RWPE1 (cell line): ENCODE results near the gene MLLT6.

Source experiments
- CTCF ChIA-PET: fragments of 350-600 bp; sonication (Branson Sonifier 250); formaldehyde crosslinking; extraction: SDS; loops from one replicate; lab custom pipeline; 2021; lab: Yijun Ruan, JAX
- POLR2A ChIA-PET: fragments of 400-600 bp; formaldehyde crosslinking; extraction: SDS; loops from one replicate; lab custom pipeline; 2020; ENCODE audit warnings: antibody characterized with exemption; ENCODE audit not compliant: low non-redundant PET; lab: Yijun Ruan, JAX
- DNase-seq: peaks from one replicate; pipeline ENCODE4 v3.0.0; 2012; ENCODE audit warnings: low spot score
- H3K27ac ChIP-seq: fragments of 450-650 bp; 2 replicates; pipeline ENCODE4 v1.5.1; 2017
- TF ChIP-seq, protein P1 (sequence below): fragments of 450-650 bp; conservative IDR thresholded peaks from 2 replicates; pipeline ENCODE4 v1.5.1; 2017; ENCODE audit warnings: low read depth, mild to moderate bottlenecking

MLLT6 gene

DNA sequence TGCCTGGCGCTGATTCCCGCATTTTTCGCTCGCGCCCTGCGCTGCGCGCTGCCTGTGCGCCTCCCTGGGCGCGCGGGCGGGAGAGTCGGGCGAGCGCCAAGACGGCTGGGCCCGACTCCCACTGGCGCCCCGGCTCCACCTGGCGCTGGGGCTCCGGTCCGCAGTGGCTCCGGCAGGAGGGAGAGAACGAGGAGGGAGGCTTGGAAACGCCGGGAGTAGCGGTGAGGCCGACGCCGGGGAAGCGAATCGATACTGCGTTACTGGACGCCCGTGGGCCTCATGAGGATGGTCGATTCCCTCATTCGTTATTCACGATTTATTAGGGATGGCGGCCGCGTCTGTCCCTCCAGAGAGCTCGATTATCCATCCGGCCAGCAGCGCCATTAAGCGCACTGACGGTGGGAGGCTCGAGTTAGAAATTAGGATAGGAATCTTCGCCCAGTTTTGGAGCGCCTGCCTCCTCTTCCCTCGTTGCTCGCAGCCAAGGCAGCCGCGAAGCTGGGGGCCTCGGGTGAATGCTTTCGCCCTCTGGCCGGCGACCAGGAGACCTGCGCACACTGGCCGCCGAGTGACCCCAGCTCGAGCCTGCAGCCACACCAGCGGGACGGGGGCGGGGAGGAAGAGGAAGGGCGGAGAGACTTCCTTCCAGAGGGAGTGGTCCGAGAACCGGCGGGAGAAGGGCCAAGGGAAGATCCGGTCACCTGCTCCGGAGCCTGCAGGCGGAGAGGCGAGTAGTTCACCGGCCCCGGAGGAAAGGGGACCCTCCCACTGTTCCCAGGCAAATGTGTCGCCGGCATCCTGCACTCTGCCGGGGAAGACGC, 44.4 kb downstream of the MLLT6 start:
- DNase-seq, result no peak
- POLR2A ChIA-PET, result no interaction called here
- peak overlapping the region; percentile 94 for H3K27ac ChIP-seq
- CTCF ChIA-PET, result interaction anchor here (0.6 to 1.0 kb wide), 4 partner anchors 14 to 289 kb away, joined by 3 to 5 read pairs (median 3); no protein-coding TSS in a partner anchor
- TF ChIP-seq, protein P1, sequence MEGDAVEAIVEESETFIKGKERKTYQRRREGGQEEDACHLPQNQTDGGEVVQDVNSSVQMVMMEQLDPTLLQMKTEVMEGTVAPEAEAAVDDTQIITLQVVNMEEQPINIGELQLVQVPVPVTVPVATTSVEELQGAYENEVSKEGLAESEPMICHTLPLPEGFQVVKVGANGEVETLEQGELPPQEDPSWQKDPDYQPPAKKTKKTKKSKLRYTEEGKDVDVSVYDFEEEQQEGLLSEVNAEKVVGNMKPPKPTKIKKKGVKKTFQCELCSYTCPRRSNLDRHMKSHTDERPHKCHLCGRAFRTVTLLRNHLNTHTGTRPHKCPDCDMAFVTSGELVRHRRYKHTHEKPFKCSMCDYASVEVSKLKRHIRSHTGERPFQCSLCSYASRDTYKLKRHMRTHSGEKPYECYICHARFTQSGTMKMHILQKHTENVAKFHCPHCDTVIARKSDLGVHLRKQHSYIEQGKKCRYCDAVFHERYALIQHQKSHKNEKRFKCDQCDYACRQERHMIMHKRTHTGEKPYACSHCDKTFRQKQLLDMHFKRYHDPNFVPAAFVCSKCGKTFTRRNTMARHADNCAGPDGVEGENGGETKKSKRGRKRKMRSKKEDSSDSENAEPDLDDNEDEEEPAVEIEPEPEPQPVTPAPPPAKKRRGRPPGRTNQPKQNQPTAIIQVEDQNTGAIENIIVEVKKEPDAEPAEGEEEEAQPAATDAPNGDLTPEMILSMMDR, result no peak

- ChIA-PET POLR2A (no interaction called here), CTCF (interaction anchor here (0.6 to 1.0 kb wide), 3 partner anchors 15 to 289 kb away, joined by 3 to 5 read pairs (median 3); no protein-coding TSS in a partner anchor)
- H3K27ac ChIP-seq, result peak overlapping the region; percentile 94
- no peak for DNase-seq
- TF ChIP-seq, protein P1, result no peak
Observed at GRCh38 chr17:38750044-38750311, 44.9 kb downstream of the MLLT6 start.

DNA sequence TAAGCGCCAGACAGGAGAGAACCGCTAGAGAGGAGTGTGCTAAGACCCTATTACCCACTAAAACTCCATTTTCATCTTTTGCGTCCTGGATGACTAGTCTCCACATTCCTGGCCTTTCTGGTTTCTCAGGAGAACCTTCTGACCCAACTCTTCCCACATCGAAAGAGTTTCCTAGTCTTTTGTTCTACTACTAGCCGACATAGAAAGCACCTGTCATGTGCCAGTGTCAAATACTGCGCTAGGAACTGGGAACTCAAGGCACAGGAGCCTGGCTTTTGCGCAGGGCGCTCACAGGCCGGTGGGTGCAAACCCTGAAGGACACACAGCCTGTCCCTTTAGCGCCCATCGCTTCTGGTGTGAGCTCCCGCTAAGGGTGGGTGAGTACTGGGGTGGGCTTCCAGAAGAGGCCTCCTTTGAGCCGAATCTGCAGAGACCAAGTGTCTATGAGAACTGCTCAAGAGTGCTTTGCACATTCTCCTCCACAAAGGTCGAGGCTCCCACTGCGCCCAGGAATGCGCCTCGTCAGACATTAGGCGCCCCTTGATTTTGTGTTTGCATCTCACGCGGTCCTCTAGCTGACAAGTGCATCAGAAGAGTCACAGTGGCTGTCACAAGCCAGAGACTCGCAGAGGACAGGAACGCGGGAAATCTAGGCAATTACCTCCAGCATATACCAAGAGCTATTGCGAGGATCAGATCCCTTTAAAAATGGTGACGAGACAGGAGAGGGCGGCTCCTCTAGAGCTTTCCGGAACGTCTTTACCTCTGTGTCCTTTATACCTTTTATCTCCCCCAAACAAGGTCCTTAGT, 45.4 kb downstream of the MLLT6 start:
- TF ChIP-seq, protein P1, result no peak
- no peak for DNase-seq
- ChIA-PET CTCF (interaction anchor here (0.5 to 1.0 kb wide), 3 partner anchors 16 to 74 kb away, joined by 3 read pairs; no protein-coding TSS in a partner anchor), POLR2A (no interaction called here)
- H3K27ac ChIP-seq, result peak overlapping the region; percentile 94

DNA sequence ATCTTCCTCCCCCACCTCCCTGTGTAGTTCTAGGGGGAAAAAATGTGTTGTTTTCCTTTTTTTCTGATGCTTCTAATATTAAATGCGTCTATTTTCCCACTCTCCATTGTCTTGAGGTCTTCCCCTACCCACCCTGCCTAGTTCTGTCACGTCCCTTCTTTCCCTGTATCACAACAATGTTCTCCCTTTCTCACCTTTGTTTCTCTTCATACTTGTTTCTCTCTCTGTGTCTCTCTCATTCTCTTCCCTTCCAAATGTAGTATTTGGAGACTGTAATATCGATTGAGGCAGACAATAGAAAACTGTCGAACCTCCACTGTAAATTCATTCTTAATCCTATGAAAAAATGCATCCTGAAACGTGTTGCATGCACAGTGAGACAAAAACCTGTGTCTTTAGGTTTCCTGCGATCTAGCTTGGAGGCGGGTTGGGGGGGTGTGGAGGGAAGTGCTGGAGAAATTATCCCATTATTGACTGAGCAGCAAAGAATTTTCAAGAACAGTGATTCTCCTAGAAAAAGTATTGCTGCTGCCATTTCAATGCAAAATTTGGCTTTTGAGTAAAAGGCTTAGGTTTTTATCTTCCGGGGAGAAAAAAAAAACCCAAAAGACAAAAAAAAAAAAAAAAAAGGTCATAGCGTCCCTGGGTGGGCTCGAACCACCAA, 46.2 kb downstream of the MLLT6 start:
- peak overlapping the region; percentile 94 for H3K27ac ChIP-seq
- ChIA-PET CTCF (interaction anchor here (0.5 to 1.0 kb wide), 2 partner anchors 17 to 74 kb away, joined by 3 read pairs; no protein-coding TSS in a partner anchor), POLR2A (interaction anchor here (0.6 kb wide), 1 partner anchor 62 kb away, joined by 8 read pairs; no protein-coding TSS in a partner anchor)
- no peak for DNase-seq
- TF ChIP-seq, protein P1, result no peak

DNA sequence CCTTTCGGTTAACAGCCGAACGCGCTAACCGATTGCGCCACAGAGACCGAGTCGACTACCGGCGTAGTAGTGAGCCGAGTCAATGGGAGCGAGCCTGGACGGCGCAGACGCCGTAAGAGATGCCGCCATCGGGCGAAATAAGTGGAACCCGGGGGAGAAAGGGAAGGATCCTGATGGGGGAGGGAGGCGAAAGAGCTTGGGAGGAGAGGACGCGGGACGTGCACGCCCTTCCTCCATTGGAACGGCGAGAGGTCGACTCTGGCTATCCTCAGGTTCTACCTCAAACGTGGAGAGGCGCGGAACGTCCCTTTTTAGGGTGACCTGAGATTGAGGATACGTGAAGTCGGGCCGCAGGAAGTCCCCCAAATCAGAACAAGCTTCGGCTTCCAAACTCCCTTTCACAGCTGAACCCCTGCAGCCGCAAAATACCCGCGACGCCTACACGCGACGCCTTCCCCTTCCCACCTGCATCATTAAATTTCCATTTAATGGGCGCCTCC, 46.8 kb downstream of the MLLT6 start:
- peak overlapping the region; percentile 89 for H3K27ac ChIP-seq
- ChIA-PET CTCF (interaction anchor here (0.6 kb wide), 1 partner anchor 18 kb away, joined by 4 read pairs; no protein-coding TSS in a partner anchor), POLR2A (interaction anchor here (0.6 kb wide), 1 partner anchor 61 kb away, joined by 8 read pairs; no protein-coding TSS in a partner anchor)
- DNase-seq, result peak; percentile 88
- TF ChIP-seq, protein P1, result no peak
